HepG2 (cell line): ENCODE data around the gene PRR4. TPM values are rescaled to one million over a fixed set of nuclear protein-coding genes. Genes with fewer than 3 reads are reported as not detected.

Experiments used
- ATAC-seq: fragments of 200-7000 bp; cut with Tn5 transposase; 3 replicates; pipeline ENCODE4 v1.9.1; 2020; ENCODE audit warnings: mild to moderate bottlenecking, moderate library complexity
- BruUV-seq: library from RNA; stranded (reverse); fragments of 400-500 nt; replicated peaks from 2 replicates; lab custom pipeline; 2021; lab: Mats Ljungman, UMichigan
- CTCF ChIA-PET: fragments of 300-600 bp; formaldehyde crosslinking; extraction: SDS; loops from one replicate; lab custom pipeline; 2021; ENCODE audit warnings: low total read pairs, inconsistent platforms, low intra/inter-chr PET ratio; lab: Yijun Ruan, JAX
- POLR2A ChIA-PET: fragments of 350-600 bp; sonication (Branson Sonifier 250); formaldehyde crosslinking; loops from one replicate; lab custom pipeline; 2020; ENCODE audit warnings: antibody characterized with exemption, inconsistent platforms; lab: Yijun Ruan, JAX
- DNase-seq: peaks from one replicate; pipeline ENCODE4 v3.0.0-alpha.2; 2015; ENCODE audit warnings: low spot score
- FAIRE-seq: peaks from 3 replicates; lab custom pipeline; 2011; peaks lifted over from hg19 to GRCh38; lab: Jason Lieb, UNC
- H2AFZ ChIP-seq: one replicate; pipeline ENCODE4 v1.6.1; 2011; ENCODE audit warnings: low read length, inconsistent platforms
- H3K27ac ChIP-seq: fragments of 300-600 bp; 3 replicates; pipeline ENCODE4 v1.8.0; 2011; ENCODE audit warnings: mixed run types, mild to moderate bottlenecking, mixed read lengths, low read length, inconsistent platforms; ENCODE audit not compliant: insufficient read depth; ENCODE audit errors: extremely low read length
- H3K27me3 ChIP-seq, 2 experiments: fragments of 200-600 bp in 1 of 2; 2 replicates in 1 of 2; 3 replicates in 1 of 2; pipeline versions ENCODE4 v1.6.0 to v1.8.0; 2011; ENCODE audit warnings: low read length in 2 of 2, mild to moderate bottlenecking in 2 of 2, moderate library complexity in 2 of 2, inconsistent platforms in 1 of 2; ENCODE audit not compliant: insufficient read depth in 2 of 2, control insufficient read depth in 1 of 2
- H3K36me3 ChIP-seq, 2 experiments: fragments of 200-600 bp in 1 of 2; replicated peaks in 1 of 2; 2 replicates in 1 of 2; 3 replicates in 1 of 2; pipeline versions ENCODE4 v1.5.1 to v1.8.0; 2011; ENCODE audit warnings: low read length in 2 of 2, inconsistent platforms in 1 of 2; ENCODE audit not compliant: insufficient read depth in 2 of 2, control insufficient read depth in 1 of 2
- H3K4me1 ChIP-seq: 2 replicates; pipeline ENCODE4 v1.5.1; 2012; ENCODE audit warnings: low read length, inconsistent platforms; ENCODE audit not compliant: insufficient read depth
- H3K4me2 ChIP-seq: 2 replicates; pipeline ENCODE4 v1.6.0; 2011; ENCODE audit warnings: low read depth, low read length, inconsistent platforms
- H3K4me3 ChIP-seq, 3 experiments: fragments of 200-600 bp in 1 of 3; sonication (generic), shearing (Covaris generic) in 1 of 3; replicated peaks in 1 of 3; 2 replicates each; pipeline ENCODE4 v1.5.1; 2011 to 2016; ENCODE audit warnings: low read length in 3 of 3, inconsistent platforms in 2 of 3, low read depth in 2 of 3, mild to moderate bottlenecking in 2 of 3, control low read depth in 1 of 3, mixed read lengths in 1 of 3; ENCODE audit not compliant: insufficient read depth in 1 of 3
- H3K79me2 ChIP-seq: one replicate; pipeline ENCODE4 v1.6.1; 2011; ENCODE audit warnings: low read length, inconsistent platforms; ENCODE audit not compliant: insufficient read depth
- H3K9ac ChIP-seq: 2 replicates; pipeline ENCODE4 v1.6.0; 2011; ENCODE audit warnings: mild to moderate bottlenecking, low read depth, low read length, inconsistent platforms; ENCODE audit not compliant: insufficient read depth
- H3K9me3 ChIP-seq: 2 replicates; pipeline ENCODE4 v1.5.1; 2012; ENCODE audit warnings: mild to moderate bottlenecking, low read length
- H4K20me1 ChIP-seq: 2 replicates; pipeline ENCODE4 v1.6.0; 2011; ENCODE audit warnings: inconsistent platforms, mild to moderate bottlenecking, low read length, moderate library complexity; ENCODE audit not compliant: insufficient read depth
- ATF7 ChIP-seq, 2 experiments: fragments of 450-650 bp in 1 of 2; sonication (generic) in 1 of 2; formaldehyde crosslinking in 1 of 2; IDR thresholded peaks; 2 replicates each; pipeline versions ENCODE4 v1.4.0 to v1.6.1; 2016 to 2020; ENCODE audit warnings: antibody characterized with exemption in 1 of 2, mild to moderate bottlenecking in 1 of 2, missing genetic modification reagents in 1 of 2
- FOSL1 ChIP-seq: sonication (generic); formaldehyde crosslinking; IDR thresholded peaks from 2 replicates; pipeline ENCODE4 v1.9.0; 2021; ENCODE audit warnings: missing genetic modification reagents, borderline replicate concordance
- HIVEP1 ChIP-seq: sonication (generic); formaldehyde crosslinking; IDR thresholded peaks from 2 replicates; pipeline ENCODE4 v1.4.0; 2020; ENCODE audit warnings: mild to moderate bottlenecking, missing genetic modification reagents
- HNF4A ChIP-seq: sonication (generic); formaldehyde crosslinking; IDR thresholded peaks from 2 replicates; pipeline ENCODE4 v1.4.0; 2020; ENCODE audit warnings: missing genetic modification reagents
- HOXA3 ChIP-seq: sonication (generic); formaldehyde crosslinking; IDR thresholded peaks from 2 replicates; pipeline ENCODE4 v1.5.0; 2020; ENCODE audit warnings: missing genetic modification reagents
- LCORL ChIP-seq, 2 experiments: fragments of 450-650 bp in 1 of 2; sonication (generic) in 1 of 2; formaldehyde crosslinking in 1 of 2; IDR thresholded peaks; 2 replicates each; pipeline versions ENCODE4 v1.5.0 to v1.6.1; 2017 to 2020; ENCODE audit warnings: antibody characterized with exemption in 1 of 2, missing genetic modification reagents in 1 of 2
- MAFK ChIP-seq, 2 experiments: IDR thresholded peaks in 1 of 2; conservative IDR thresholded peaks in 1 of 2; 2 replicates each; pipeline ENCODE4 v1.6.1; 2011; ENCODE audit warnings: improper control_type of control experiment in 2 of 2, low read length in 2 of 2
- ZFAT ChIP-seq: sonication (generic); formaldehyde crosslinking; conservative IDR thresholded peaks from 2 replicates; pipeline ENCODE4 v1.8.1; 2023; ENCODE audit warnings: missing genetic modification reagents, inconsistent platforms
- ZKSCAN1 ChIP-seq: fragments of 150-350 bp; IDR thresholded peaks from 2 replicates; pipeline ENCODE4 v1.6.1; 2014; ENCODE audit warnings: low read length
- ZNF383 ChIP-seq: sonication (generic); formaldehyde crosslinking; IDR thresholded peaks from 2 replicates; pipeline ENCODE4 v1.4.0; 2020; ENCODE audit warnings: missing genetic modification reagents, mild to moderate bottlenecking, borderline replicate concordance
- ZNF546 ChIP-seq: sonication (generic); formaldehyde crosslinking; conservative IDR thresholded peaks from 2 replicates; pipeline ENCODE4 v1.8.1; 2023; ENCODE audit warnings: mild to moderate bottlenecking, missing genetic modification reagents
- WGBS: methylation state at CpG from one replicate; pipeline ENCODE4 v1.1.6; 2017; ENCODE audit warnings: low lambda C conversion rate; 5-methylcytosine and 5-hydroxymethylcytosine counted together
- in situ Hi-C: cut with HindIII; loops from 2 replicates; pipeline ENCODE4 v1.10.0; 2017; ENCODE audit warnings: low pct_unique_long_range_greater_than_20kb; ENCODE audit not compliant: extremely low pct_ligation_motif_present
- intact Hi-C: fragments of 100-400 bp; cut with micrococcal nuclease; formaldehyde crosslinking; loops from one replicate; pipeline ENCODE4 v1.10.0; 2022; ENCODE audit not compliant: unreplicated experiment
- polyA plus RNA-seq, 8 experiments: library from polyadenylated mRNA; depleted of rRNA in 3 of 8; stranded (reverse) in 7 of 8; unstranded in 1 of 8; fragments of >200 nt; fragmentation: Illumina TruSeq in 4 of 8; extraction: Trizol in 4 of 8; gene quantifications; 2 replicates each; pipeline versions ENCODE4 v1.2.1 to v1.2.3, GENCODE V29; 2011 to 2016; ENCODE audit warnings: low read depth in 4 of 8, missing spikeins in 1 of 8, mixed read lengths in 1 of 8; ENCODE audit not compliant: insufficient read depth in 1 of 8
- total RNA-seq, 5 experiments: library from RNA; depleted of rRNA; stranded (reverse); fragments of >200 nt; fragmentation: Illumina TruSeq; extraction: Trizol; gene quantifications; 2 replicates each; pipeline ENCODE4 v1.2.3, GENCODE V29; 2016; ENCODE audit warnings: low read depth in 1 of 5
- TF ChIP-seq, protein P1 (sequence below), 2 experiments: sonication (generic) in 1 of 2; formaldehyde crosslinking in 1 of 2; IDR thresholded peaks; 2 replicates each; pipeline versions ENCODE4 v1.4.0 to v1.6.1; 2016 to 2020; ENCODE audit warnings: borderline replicate concordance in 1 of 2, low read depth in 1 of 2, mild to moderate bottlenecking in 1 of 2, missing genetic modification reagents in 1 of 2

Gene PRR4
- total and polyA plus RNA-seq, 2 of the 13 experiments (the other 11 are each of a cell fraction or from before 2014, with no cell fraction given): 2.3 to 5.4 TPM

GRCh38 chr12:10811883-10812536 is 37.3 kb downstream of the PRR4 start:
- H3K9ac ChIP-seq: no peak overlapping the region
- ATAC-seq (no peak), FAIRE-seq (no peak), DNase-seq (no peak)
- H4K20me1 ChIP-seq: no peaks in the 10 kb centered on the region
- H3K4me2 ChIP-seq: no peak overlapping the region
- in situ Hi-C loops (no loop called here), intact Hi-C loops (no loop called here)
- no peaks in the 10 kb centered on the region for H3K79me2 ChIP-seq
- H3K36me3 ChIP-seq: no peaks in the 10 kb centered on the region
- no peaks in the 10 kb centered on the region for H3K9me3 ChIP-seq
- no peak overlapping the region for H3K4me3 ChIP-seq
- TF ChIP-seq ATF7 (IDR thresholded peaks at IDR 0.05) (peak; percentile 64), ATF7 (CRISPR knock-in tag; IDR thresholded peaks at IDR 0.05) (no peak), HIVEP1 (CRISPR knock-in tag) (no peak)
- ChIA-PET CTCF (no interaction called here), POLR2A (no interaction called here)
- no peaks in the 10 kb centered on the region for H3K4me1 ChIP-seq
- BruUV-seq: no TSS peak
- 0% methylated on average over 3 of the region's 3 CpGs for WGBS
- H3K27me3 ChIP-seq: peaks cover 0 to 4% of the 10 kb centered on the region in 2 experiments; a peak in 1 of 5 replicates
- no peak overlapping the region for H3K27ac ChIP-seq
- H2AFZ ChIP-seq: no peak overlapping the region

DNA sequence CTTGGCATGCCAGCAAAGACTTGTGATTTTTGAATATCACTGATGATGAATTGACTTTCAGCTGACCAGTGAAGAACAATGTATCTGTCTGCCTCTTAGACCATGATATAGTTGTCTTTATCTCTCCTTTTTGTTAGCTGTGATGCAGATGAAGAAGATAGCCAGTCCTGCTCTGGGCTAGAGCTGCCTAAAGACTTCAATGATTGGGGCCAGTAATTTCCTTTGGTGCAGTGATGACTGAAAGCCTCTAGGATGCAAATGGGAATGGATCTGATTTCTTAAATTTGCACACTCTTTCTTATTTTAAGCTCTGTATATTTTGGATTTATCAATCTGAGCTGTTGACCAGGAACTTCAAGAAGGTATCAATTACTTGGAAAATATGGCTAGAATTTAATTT is 39.2 kb downstream of the PRR4 start, which contains the start of gene TAS2R9:
TSS of gene TAS2R9 (minus strand) at position 101 of the 400 bp plus-strand sequence. CDS start at position 8, 93 bp downstream.
- Histone ChIP-seq H3K9ac (no peak within 1 kb of the TSS), H3K79me2 (no peaks in the 10 kb centered on the region), H3K9me3 (no peaks in the 10 kb centered on the region), H3K27me3 (peaks cover 0 to 4% of the 10 kb centered on the region in 2 experiments; a peak in 1 of 5 replicates), H3K4me1 (no peaks in the 10 kb centered on the region), H2AFZ (no peak within 1 kb of the TSS), H3K36me3 (no peaks in the 10 kb centered on the region), H3K4me3 (no peak within 1 kb of the TSS), H3K27ac (no peak within 1 kb of the TSS), H4K20me1 (no peaks in the 10 kb centered on the region), H3K4me2 (no peak within 1 kb of the TSS)
- TF ChIP-seq ATF7 (IDR thresholded peaks at IDR 0.05) (no peak), ATF7 (CRISPR knock-in tag; IDR thresholded peaks at IDR 0.05) (no peak), LCORL (IDR thresholded peaks at IDR 0.05) (no peak), LCORL (CRISPR knock-in tag; IDR thresholded peaks at IDR 0.05) (no peak), ZKSCAN1 (no peak), ZFAT (CRISPR knock-in tag) (no peak), FOSL1 (CRISPR knock-in tag) (no peak), MAFK (conservative IDR thresholded peaks at IDR 0.05 in 1 of 2, IDR thresholded peaks at IDR 0.05 in 1 of 2; ENCODE audit: low read length in 2 of 2) (no peak), HNF4A (CRISPR knock-in tag) (no peak), ZNF546 (CRISPR knock-in tag) (no peak), HOXA3 (CRISPR knock-in tag) (no peak), ZNF383 (no peak)
- TF ChIP-seq, protein P1, sequence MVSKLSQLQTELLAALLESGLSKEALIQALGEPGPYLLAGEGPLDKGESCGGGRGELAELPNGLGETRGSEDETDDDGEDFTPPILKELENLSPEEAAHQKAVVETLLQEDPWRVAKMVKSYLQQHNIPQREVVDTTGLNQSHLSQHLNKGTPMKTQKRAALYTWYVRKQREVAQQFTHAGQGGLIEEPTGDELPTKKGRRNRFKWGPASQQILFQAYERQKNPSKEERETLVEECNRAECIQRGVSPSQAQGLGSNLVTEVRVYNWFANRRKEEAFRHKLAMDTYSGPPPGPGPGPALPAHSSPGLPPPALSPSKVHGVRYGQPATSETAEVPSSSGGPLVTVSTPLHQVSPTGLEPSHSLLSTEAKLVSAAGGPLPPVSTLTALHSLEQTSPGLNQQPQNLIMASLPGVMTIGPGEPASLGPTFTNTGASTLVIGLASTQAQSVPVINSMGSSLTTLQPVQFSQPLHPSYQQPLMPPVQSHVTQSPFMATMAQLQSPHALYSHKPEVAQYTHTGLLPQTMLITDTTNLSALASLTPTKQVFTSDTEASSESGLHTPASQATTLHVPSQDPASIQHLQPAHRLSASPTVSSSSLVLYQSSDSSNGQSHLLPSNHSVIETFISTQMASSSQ (IDR thresholded peaks at IDR 0.05; ENCODE audit: low read depth): no peak
- TF ChIP-seq, protein P1 (CRISPR knock-in tag; IDR thresholded peaks at IDR 0.05; ENCODE audit: borderline replicate concordance): no peak
- ChIA-PET CTCF (no interaction called here), POLR2A (no interaction called here)
- in situ Hi-C loops: no loop called here
- no peak for DNase-seq
- BruUV-seq: no TSS peak
- intact Hi-C loops: no loop called here
- FAIRE-seq: no peak
- ATAC-seq: no peak
